ENCODE results near the gene ZNF829.

GRCh38 chr19:36851898-36852297 lies 64.2 kb downstream of the ZNF829 start:
- TF ChIP-seq POLR2AphosphoS5 (IDR thresholded peaks at IDR 0.05) (no peak), POLR2A (IDR thresholded peaks at IDR 0.05; ENCODE audit: low read depth) (no peak)
